ENCODE data around the gene NADK.
A peak's percentile ranks its signal among the peaks of the same experiment; 100 is the strongest.

DNA sequence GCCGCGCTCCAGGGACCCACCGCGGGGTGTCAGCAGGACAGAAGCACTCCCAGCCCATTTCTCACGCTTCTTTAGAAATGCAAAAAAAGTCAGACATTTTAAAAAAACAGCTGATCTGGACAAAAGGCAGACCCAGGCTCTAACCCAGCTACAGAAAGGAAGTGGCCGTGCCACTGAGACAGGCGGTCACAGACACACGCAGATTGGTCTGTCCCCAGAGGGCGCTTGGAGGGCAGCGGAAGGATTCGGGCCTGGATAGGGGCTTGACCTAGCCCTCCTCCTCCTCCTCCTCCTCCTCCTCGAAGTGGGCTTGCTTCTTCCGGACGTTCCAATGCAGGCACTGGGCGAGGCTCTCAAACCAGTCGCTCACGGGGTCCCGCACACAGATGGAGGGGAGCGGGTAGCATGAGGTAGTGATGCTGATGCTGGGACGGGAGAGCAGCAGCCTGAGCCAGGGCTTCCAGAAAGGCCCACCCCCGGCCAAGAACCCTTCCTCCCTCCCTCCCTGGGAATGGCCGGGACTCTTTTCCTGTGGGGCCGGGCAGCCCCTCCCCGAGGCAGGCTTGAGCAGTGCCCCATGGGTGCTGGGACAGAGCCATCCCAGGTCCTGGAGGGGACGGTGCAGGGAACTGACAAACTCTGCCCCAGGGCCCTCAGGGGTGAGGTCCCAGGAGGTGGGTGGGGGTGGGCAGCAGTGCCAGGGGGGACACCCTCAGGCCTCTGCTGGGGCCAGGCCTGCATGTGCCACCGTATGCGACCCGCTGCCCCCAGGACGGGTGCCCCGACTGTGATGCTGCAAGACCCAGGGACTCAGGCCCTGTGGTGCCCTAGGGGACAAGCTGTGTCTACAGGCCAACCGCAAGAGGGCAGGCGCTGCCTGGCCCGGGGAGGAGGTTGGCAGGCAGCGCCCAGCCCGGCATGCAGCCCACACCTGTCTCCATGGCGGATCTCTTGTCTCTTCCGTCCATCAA, 25.3 kb downstream of the NADK start:
- TF ChIP-seq, protein P1, sequence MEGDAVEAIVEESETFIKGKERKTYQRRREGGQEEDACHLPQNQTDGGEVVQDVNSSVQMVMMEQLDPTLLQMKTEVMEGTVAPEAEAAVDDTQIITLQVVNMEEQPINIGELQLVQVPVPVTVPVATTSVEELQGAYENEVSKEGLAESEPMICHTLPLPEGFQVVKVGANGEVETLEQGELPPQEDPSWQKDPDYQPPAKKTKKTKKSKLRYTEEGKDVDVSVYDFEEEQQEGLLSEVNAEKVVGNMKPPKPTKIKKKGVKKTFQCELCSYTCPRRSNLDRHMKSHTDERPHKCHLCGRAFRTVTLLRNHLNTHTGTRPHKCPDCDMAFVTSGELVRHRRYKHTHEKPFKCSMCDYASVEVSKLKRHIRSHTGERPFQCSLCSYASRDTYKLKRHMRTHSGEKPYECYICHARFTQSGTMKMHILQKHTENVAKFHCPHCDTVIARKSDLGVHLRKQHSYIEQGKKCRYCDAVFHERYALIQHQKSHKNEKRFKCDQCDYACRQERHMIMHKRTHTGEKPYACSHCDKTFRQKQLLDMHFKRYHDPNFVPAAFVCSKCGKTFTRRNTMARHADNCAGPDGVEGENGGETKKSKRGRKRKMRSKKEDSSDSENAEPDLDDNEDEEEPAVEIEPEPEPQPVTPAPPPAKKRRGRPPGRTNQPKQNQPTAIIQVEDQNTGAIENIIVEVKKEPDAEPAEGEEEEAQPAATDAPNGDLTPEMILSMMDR (IDR thresholded peaks at IDR 0.05) = peak in 1 of 6 experiments; percentile 35
- no peak for TF ChIP-seq POLR2A (IDR thresholded peaks at IDR 0.05)

All from adrenal gland (tissue), 5 donors.